T-helper 17 cell (primary cell): ENCODE data around the gene ROR2. TPM values are rescaled to one million over a fixed set of nuclear protein-coding genes. Genes with fewer than 3 reads are reported as not detected.
"Not testable (repeated sequence)": the region's sequence is repeated elsewhere in the genome, so short reads cannot be mapped to it uniquely, and the experiment has no call there.

ENCODE experiments used
- ATAC-seq: fragments of 150-1000 bp; cut with Tn5 transposase; 2 replicates; pipeline ENCODE4 v1.10.0; 2021; ENCODE audit warnings: mild to moderate bottlenecking, moderate library complexity
- DNase-seq, 3 donors: peaks; one replicate each; pipeline versions ENCODE4 v3.0.0 to v3.0.0-alpha.2; 2020 to 2021
- H3K9me3 ChIP-seq: one replicate; pipeline ENCODE4 v1.7.0; 2013; ENCODE audit warnings: low read length, mild to moderate bottlenecking; ENCODE audit not compliant: control insufficient read depth, poor library complexity, severe bottlenecking
- H3K27ac Mint-ChIP-seq: one replicate; pipeline ENCODE4 v1.8.0; 2022; ENCODE audit warnings: mild to moderate bottlenecking, moderate library complexity, mixed read lengths
- H3K27me3 Mint-ChIP-seq: one replicate; pipeline ENCODE4 v1.8.0; 2022; ENCODE audit warnings: mixed read lengths
- H3K36me3 Mint-ChIP-seq: one replicate; pipeline ENCODE4 v1.8.0; 2022; ENCODE audit warnings: low read depth, mixed read lengths
- H3K4me1 Mint-ChIP-seq: one replicate; pipeline ENCODE4 v1.8.0; 2022; ENCODE audit warnings: mild to moderate bottlenecking, mixed read lengths
- H3K4me3 Mint-ChIP-seq: one replicate; pipeline ENCODE4 v1.8.0; 2022; ENCODE audit warnings: mild to moderate bottlenecking, moderate library complexity, mixed read lengths
- total RNA-seq, 4 donors: library from RNA in 2 of 4; stranded (reverse) in 2 of 4; gene quantifications; one replicate each; pipeline ENCODE4 v1.2.3 and lab custom pipeline; 2022 to 2026

Gene ROR2
- total RNA-seq, 2 donors from 2014 or later, result 0.22 to 0.37 TPM

DNA sequence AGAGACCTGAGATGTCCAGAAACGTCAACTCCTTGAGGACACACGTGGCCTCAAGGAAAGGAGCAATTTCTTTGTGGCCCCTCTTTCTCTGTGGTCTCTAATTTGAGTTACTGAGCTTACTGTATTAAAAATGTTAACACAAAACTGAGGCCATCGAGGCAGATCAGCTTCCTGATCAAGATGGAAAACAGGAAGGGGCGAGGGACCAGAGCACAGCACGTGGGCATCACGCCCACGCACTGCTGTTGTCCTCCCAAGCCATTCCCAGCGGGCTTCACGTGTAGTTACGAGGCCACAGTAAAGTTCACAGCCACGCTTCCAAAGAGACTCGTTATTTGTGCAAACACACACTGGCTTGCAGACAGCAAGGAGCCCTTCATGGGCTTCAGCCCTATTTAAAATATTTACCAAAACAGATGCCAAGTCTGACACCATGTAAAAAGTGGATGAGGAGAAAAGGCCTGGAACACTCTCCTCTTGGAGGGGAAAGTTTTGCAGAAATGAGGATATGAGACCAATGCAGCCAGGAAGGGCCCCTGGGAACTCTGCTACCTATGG is 149.5 kb downstream of the ROR2 start:
- Mint-ChIP-seq H3K4me3 (no peak overlapping the region), H3K36me3 (no peaks in the 10 kb centered on the region), H3K27ac (peak overlapping the region; percentile 76), H3K4me1 (peaks cover 14% of the 10 kb centered on the region), H3K27me3 (peaks cover 12% of the 10 kb centered on the region)
- ATAC-seq (no peak), DNase-seq (no peak)
- no peaks in the 10 kb centered on the region for H3K9me3 ChIP-seq

DNA sequence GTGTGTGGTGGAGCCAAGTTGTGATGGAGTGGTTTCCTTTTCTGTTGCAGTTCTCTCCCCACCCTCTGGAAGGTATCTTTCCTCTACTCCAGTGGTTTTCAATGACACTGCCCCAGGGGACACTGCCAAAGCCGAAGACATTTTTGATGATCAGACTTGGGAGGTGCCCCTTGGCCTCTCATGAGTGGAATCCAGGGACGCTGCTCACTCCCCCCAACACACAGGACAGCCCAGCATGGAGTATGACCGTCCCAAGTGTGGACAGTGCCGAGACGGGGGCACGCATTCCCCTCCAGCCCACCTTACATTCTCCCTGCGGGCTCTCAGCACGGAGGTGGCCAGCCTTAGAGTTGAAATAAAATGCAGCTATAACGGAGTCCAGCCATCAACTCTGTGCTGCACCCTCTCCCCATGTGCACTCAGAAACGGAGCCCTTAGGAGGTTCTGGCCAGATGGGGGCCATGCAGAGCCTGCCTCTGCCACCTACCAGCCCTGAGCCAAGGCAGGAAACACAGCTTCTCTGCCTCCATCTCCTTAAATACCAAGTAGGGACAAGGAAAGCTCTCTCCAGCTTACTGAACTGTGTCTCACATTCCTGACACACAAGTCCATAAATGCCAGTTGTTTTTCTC is 150.8 kb downstream of the ROR2 start:
- Mint-ChIP-seq H3K4me3 (peak overlapping the region; percentile 85), H3K27ac (peak overlapping the region; percentile 76), H3K4me1 (peaks cover 14% of the 10 kb centered on the region), H3K27me3 (peaks cover 3% of the 10 kb centered on the region), H3K36me3 (no peaks in the 10 kb centered on the region)
- ATAC-seq (no peak), DNase-seq (no peak)
- no peaks in the 10 kb centered on the region for H3K9me3 ChIP-seq

DNA sequence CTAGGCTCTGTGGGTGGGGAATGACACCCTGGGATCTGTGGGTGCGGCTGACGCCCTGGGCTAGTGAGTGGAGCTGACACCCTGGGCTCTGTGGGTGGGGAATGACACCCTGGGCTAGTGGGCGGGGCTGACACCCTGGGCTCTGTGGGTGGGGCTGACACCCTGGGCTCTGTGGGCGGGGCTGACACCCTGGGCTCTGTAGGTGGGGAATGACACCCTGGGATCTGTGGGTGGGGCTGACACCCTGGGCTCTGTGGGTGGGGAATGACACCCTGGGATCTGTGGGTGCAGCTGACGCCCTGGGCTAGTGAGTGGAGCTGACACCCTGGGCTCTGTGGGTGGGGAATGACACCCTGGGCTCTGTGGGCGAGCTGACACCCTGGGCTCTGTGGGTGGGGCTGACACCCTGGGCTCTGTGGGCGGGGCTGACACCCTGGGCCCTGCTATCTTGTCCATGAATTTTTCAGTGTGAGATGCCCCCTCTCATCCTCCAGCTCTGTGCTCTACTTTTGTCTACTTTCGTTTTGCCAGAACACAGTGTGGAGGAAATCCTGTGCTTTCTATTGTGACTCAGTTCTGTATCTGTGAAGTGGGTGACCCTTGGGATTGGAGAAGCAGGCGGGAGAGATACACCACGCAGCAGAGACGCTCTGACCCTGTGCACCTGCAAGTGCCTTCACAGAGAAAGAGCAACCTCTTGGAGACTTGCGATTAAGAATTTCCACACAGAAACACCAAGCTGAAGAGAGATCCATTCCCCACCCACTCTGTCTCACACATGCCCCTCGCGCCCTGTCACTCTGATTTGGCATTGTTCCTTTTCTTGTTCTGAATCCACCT is 151.5 kb downstream of the ROR2 start:
- peak in 1 of 3 donors; percentile 12 for DNase-seq
- ATAC-seq, result peak; percentile 69
- peaks cover 14% of the 10 kb centered on the region for H3K4me1 Mint-ChIP-seq

DNA sequence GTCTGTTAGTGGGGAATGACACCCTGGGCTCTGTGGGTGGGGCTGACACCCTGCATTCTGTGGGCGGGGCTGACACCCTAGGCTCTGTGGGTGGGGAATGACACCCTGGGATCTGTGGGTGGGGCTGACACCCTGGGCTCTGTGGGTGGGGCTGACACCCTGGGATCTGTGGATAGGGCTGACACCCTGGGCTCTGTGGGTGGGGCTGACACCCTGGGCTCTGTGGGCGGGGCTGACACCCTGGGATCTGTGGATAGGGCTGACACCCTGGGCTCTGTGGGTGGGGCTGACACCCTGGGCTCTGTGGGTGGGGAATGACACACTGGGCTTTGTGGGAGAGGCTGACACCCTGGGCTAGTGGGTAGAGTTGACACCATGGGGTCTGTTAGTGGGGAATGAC is 152.5 kb downstream of the ROR2 start:
- not testable (repeated sequence) for H3K27me3 Mint-ChIP-seq, H3K4me3 Mint-ChIP-seq, H3K9me3 ChIP-seq, H3K27ac Mint-ChIP-seq, ATAC-seq, H3K36me3 Mint-ChIP-seq, DNase-seq
- peaks cover 17% of the 10 kb centered on the region for H3K4me1 Mint-ChIP-seq

More for the DNA sequence above, 151.5 kb downstream of the ROR2 start:
- not testable (repeated sequence) for H3K27me3 Mint-ChIP-seq, H3K9me3 ChIP-seq, H3K36me3 Mint-ChIP-seq
- Mint-ChIP-seq H3K27ac (peak overlapping the region; percentile 76), H3K4me3 (peak overlapping the region; percentile 85)

DNA sequence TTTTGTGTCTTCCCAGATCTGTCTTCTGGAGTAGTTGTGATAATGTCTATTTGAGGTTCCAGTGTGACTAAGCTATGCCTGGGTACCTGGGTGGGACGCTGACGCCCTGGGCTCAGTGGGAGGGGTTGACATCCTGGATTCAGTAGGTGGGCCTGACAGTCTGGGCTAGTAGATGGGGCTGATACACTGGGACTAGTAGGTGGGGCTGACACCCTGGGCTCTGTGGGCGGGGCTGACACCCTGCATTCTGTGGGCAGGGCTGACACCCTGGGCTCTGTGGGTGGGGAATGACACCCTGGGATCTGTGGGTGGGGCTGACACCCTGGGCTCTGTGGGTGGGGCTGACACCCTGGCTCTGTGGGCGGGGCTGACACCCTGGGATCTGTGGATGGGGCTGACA is 153.5 kb downstream of the ROR2 start:
- not testable (repeated sequence) for H3K36me3 Mint-ChIP-seq, H3K9me3 ChIP-seq, DNase-seq, H3K27ac Mint-ChIP-seq, H3K27me3 Mint-ChIP-seq, H3K4me3 Mint-ChIP-seq
- H3K4me1 Mint-ChIP-seq, result peaks cover 15% of the 10 kb centered on the region
- peak; percentile 63 for ATAC-seq

DNA sequence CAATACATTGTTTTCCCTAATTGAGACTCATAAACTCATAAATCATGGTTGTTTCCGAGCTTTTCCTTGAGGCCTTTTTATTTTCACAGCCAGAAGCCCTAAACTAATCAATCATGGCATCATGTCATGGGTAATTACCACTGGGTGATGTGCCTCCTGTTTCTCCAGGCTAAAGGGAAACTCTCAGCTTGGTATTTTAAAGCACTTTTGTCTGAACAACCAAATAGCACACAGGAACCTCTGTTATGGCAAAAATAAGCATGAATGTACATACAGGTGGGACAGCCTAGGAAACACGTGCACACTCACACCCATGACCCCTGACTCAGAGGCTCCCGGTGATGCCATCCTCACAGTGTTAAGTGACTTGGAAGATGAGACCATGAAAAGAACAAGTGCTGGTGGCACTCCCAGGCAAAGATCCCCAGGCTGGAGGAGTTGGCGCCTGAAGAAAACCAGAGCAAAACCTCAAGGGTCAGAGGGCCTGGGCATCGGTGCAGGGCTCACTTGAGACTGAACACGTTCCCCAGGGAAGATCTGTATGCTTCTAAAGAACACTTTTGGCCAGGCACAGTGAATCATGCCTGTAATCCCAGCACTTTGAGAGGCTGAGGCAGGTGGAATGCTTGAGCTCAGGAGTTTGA is 154.3 kb downstream of the ROR2 start:
- ATAC-seq, result no peak

DNA sequence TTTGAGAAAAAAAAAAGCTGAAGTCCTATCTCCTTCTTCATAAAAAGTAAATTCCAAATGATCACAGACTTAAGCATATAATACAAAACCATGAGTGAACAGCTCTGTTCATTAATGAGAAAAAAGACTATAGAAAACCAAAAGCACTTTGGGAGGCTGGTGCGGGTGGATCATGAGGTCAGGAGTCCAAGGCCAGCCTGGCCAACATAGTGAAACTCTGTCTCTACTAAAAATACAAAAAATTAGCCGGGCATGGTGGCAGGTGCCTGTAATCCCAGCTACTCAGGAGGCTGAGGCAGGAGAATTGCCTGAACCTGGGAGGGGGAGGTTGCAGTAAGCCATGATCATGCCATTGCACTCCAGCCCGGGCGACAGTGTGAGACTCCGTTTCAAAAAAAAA is 156.7 kb downstream of the ROR2 start:
- H3K4me3 Mint-ChIP-seq, H3K36me3 Mint-ChIP-seq, H3K4me1 Mint-ChIP-seq, H3K27me3 Mint-ChIP-seq, ATAC-seq, H3K27ac Mint-ChIP-seq, H3K9me3 ChIP-seq, DNase-seq: not testable (repeated sequence)

More for the DNA sequence above, 154.3 kb downstream of the ROR2 start:
- Mint-ChIP-seq H3K36me3 (no peaks in the 10 kb centered on the region), H3K4me1 (peaks cover 15% of the 10 kb centered on the region), H3K27ac (no peak overlapping the region), H3K27me3 (no peaks in the 10 kb centered on the region), H3K4me3 (no peak overlapping the region)
- H3K9me3 ChIP-seq, result no peaks in the 10 kb centered on the region
- no peak for DNase-seq

DNA sequence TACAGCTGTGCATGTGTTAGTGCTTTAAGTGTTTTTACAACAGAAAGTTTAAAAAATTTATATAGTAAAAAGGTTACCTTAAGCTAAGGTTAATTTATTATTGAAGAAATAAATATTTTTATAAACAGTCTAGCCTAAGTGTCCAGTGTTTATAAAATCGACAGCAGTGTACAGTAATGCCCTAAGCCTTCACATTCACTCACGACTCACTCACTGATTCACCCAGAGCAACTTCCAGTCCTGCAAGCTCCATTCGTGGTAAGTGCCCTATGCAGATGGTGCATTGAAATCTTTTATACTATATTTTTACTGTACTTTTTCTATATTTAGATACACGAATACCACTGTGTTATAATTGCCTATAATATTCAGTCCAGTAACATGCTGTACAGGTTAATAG is 159.1 kb downstream of the ROR2 start:
- DNase-seq, result no peak
- peaks cover 2% of the 10 kb centered on the region for H3K27me3 Mint-ChIP-seq
- no peak for ATAC-seq
- H3K4me1 Mint-ChIP-seq, result peaks cover 2% of the 10 kb centered on the region
- no peaks in the 10 kb centered on the region for H3K9me3 ChIP-seq
- no peaks in the 10 kb centered on the region for H3K36me3 Mint-ChIP-seq
- H3K27ac Mint-ChIP-seq, result no peak overlapping the region
- no peak overlapping the region for H3K4me3 Mint-ChIP-seq

DNA sequence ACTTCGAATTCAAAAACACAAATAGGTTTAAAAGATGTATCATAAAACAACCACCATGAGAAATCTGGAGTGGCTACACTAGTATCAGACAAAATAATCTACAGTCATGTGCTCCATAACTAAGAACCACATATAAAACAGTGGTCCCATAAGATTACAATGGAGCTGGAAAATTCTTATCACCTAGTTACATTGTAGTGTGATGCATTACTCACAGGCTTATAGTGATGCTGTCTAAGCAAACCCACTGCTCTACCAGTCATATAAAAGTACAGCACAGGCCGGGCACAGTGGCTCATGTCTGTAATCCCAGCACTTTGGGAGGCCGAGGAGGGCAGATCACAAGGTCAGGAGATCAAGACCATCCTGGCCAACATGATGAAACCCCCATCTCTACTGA is 160.1 kb downstream of the ROR2 start:
- Mint-ChIP-seq H3K4me1 (peaks cover 4% of the 10 kb centered on the region), H3K4me3 (no peak overlapping the region), H3K27me3 (peaks cover 11% of the 10 kb centered on the region), H3K36me3 (peaks cover 3% of the 10 kb centered on the region), H3K27ac (no peak overlapping the region)
- ATAC-seq (no peak), DNase-seq (no peak)
- H3K9me3 ChIP-seq, result no peaks in the 10 kb centered on the region

DNA sequence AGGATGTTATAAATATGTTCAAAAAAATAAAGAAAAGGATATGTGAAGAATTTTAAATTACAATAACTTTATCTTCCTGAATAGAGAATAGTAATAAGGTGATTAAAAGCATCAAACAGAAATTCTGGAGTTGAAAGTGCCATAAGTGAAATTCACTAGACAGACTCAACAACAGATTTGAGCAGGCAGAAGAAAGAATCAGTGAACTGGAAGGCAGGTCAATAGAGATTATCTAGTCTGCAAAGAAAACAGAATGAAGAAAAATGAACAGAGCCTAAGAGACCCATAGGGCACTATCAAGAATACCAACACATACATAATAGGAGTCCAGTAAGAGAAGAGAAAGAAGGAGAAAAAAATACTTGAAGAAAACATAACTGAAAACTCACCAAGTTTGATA is 162.1 kb downstream of the ROR2 start:
- no peak overlapping the region for H3K4me3 Mint-ChIP-seq
- DNase-seq (no peak), ATAC-seq (no peak)
- H3K27me3 Mint-ChIP-seq, result peaks cover 26% of the 10 kb centered on the region
- peaks cover 10% of the 10 kb centered on the region for H3K4me1 Mint-ChIP-seq
- H3K36me3 Mint-ChIP-seq, result peaks cover 7% of the 10 kb centered on the region
- H3K9me3 ChIP-seq, result no peaks in the 10 kb centered on the region
- no peak overlapping the region for H3K27ac Mint-ChIP-seq

DNA sequence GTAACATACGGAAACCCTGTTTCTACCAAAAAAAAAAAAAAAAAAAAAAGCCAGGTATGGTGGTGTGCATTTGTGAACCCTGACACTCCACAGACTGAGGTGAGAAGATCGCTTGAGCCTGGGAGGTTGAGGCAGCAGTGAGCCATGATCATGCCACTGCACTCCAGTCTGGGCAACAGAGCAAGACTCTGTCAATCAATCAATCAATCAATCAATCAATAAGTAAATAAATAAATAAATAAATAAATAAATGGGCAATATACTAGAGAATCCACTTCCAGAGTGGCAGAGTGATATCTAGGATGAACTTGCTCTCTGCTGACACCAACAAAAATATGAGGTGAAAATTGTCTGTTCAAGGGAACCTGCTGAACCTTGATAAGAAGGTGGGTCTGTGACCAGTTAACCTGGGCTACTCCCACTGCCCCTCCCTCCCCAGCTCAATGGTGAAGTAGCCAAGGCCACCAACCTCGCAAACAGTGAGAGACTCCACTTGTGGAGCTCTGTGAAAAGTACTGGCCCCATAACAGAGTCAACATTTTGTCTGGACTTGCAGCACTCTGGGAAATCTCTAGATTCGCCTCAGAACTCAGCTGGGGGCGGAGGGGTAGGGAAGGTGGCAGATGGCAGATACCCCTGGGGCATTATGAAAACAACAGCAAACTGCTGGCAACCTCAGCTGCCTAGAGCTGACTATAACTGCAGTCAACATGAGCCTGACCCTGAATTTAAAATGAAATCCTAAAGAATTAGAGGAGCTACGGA is 163.7 kb downstream of the ROR2 start:
- ATAC-seq, result no peak
- H3K27ac Mint-ChIP-seq, result no peak overlapping the region
- no peak for DNase-seq
- peaks cover 8% of the 10 kb centered on the region for H3K4me1 Mint-ChIP-seq
- peaks cover 26% of the 10 kb centered on the region for H3K27me3 Mint-ChIP-seq
- H3K9me3 ChIP-seq, result no peaks in the 10 kb centered on the region
- peaks cover 7% of the 10 kb centered on the region for H3K36me3 Mint-ChIP-seq
- no peak overlapping the region for H3K4me3 Mint-ChIP-seq

DNA sequence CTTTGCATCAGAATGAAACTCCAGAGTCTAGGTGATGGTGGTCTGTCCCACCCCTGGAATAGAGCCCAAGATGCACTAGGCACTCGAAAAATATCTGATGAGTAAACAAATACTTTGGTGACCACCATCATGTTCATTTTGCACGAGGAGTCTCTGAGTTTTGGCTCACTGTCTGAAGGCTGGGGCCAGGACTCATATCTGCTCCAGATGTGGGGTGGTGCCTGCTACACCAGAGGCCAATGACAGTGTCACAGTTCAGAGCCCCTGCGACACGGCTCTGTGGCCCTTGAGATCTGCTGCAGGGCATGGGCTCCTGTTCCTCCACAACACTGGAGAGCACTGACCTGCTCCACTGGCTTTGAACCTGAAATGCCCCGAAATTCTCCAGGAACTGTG is 164.6 kb downstream of the ROR2 start:
- Mint-ChIP-seq H3K36me3 (peaks cover 7% of the 10 kb centered on the region), H3K4me3 (no peak overlapping the region), H3K27ac (no peak overlapping the region), H3K27me3 (peaks cover 30% of the 10 kb centered on the region), H3K4me1 (peaks cover 8% of the 10 kb centered on the region)
- no peak for DNase-seq
- ATAC-seq, result no peak
- H3K9me3 ChIP-seq, result no peaks in the 10 kb centered on the region
